ENCODE results near the gene ORC4.

The ORC4 gene

DNA sequence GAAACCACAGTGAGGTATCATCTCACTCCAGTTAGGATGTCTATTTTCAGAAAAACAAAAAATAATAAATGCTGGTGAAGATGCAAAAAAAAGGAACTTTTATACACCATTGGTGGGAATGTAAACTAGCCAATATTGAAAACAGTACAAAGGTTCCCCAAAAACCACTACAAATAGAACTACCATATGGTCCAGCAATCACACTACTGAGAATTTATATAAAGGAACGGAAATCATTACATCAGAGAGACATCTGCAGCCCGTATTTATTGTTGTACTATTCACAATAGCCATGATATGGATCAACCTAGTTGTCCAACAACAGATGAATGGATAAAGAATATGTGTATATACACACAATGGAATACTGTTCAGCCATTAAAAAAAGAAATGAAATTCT lies 52.0 kb downstream of the ORC4 start:
- no peak overlapping the region for H3K4me3 ChIP-seq (ENCODE audit: low read depth, low read length, poor library complexity, severe bottlenecking)

DNA sequence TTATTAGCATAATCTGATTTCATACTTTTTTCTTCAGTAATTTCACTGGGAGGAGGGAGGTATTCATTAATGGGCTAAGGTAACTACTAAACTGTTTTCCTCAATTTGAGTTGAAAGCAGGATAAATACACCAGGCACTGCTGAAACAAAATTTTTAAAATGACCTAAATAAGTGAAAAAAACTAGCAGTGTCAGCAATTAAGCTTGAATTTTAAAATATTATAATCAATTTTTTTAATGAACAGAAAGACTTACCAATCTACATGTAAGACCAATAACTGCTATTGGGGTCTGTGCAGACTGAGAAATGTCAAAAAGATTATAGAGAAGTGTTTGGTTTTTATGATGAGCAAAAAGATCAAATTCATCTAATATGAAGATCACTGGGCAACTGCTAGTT lies 68.4 kb downstream of the ORC4 start:
- TF ChIP-seq, protein P1, sequence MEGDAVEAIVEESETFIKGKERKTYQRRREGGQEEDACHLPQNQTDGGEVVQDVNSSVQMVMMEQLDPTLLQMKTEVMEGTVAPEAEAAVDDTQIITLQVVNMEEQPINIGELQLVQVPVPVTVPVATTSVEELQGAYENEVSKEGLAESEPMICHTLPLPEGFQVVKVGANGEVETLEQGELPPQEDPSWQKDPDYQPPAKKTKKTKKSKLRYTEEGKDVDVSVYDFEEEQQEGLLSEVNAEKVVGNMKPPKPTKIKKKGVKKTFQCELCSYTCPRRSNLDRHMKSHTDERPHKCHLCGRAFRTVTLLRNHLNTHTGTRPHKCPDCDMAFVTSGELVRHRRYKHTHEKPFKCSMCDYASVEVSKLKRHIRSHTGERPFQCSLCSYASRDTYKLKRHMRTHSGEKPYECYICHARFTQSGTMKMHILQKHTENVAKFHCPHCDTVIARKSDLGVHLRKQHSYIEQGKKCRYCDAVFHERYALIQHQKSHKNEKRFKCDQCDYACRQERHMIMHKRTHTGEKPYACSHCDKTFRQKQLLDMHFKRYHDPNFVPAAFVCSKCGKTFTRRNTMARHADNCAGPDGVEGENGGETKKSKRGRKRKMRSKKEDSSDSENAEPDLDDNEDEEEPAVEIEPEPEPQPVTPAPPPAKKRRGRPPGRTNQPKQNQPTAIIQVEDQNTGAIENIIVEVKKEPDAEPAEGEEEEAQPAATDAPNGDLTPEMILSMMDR (IDR thresholded peaks at IDR 0.05; ENCODE audit: low read length) = no peak
- TF ChIP-seq EZH2 (IDR thresholded peaks at IDR 0.05; ENCODE audit: borderline replicate concordance, low read length) = no peak
- Histone ChIP-seq H3K4me2 (ENCODE audit: low read length) (no peak overlapping the region), H2AFZ (ENCODE audit: low read length) (no peak overlapping the region), H3K4me3 (ENCODE audit: low read depth, low read length, poor library complexity, severe bottlenecking) (no peak overlapping the region), H3K27ac (ENCODE audit: low read depth, low read length, poor library complexity, severe bottlenecking) (no peak overlapping the region), H4K20me1 (ENCODE audit: insufficient read depth, low read length) (no peaks in the 10 kb centered on the region), H3K79me2 (ENCODE audit: insufficient read depth, low read length) (peaks cover 3% of the 10 kb centered on the region; the same call in 1 of the 2 replicates), H3F3A (ENCODE audit: insufficient read depth, low read length) (no peaks in the 10 kb centered on the region), H3K27me3 (ENCODE audit: insufficient read depth, low read length) (no peaks in the 10 kb centered on the region), H3K9me3 (ENCODE audit: low read length) (no peaks in the 10 kb centered on the region), H3K9me2 (ENCODE audit: low read depth, low read length) (no peaks in the 10 kb centered on the region; the same call in 1 of the 2 replicates), H3K4me1 (ENCODE audit: insufficient read depth, low read length, severe bottlenecking) (no peaks in the 10 kb centered on the region), H3K9ac (ENCODE audit: low read length) (no peak overlapping the region), H3K36me3 (ENCODE audit: insufficient read depth, low read length) (peaks cover 26% of the 10 kb centered on the region)

More for the DNA sequence above, 52.0 kb downstream of the ORC4 start:
- Histone ChIP-seq H3K9me2 (ENCODE audit: low read depth, low read length) (no peaks in the 10 kb centered on the region), H3F3A (ENCODE audit: insufficient read depth, low read length) (no peaks in the 10 kb centered on the region), H3K27me3 (ENCODE audit: insufficient read depth, low read length) (no peaks in the 10 kb centered on the region), H3K4me1 (ENCODE audit: insufficient read depth, low read length, severe bottlenecking) (no peaks in the 10 kb centered on the region), H2AFZ (ENCODE audit: low read length) (no peak overlapping the region), H3K4me2 (ENCODE audit: low read length) (no peak overlapping the region), H3K27ac (ENCODE audit: low read depth, low read length, poor library complexity, severe bottlenecking) (no peak overlapping the region), H4K20me1 (ENCODE audit: insufficient read depth, low read length) (no peaks in the 10 kb centered on the region), H3K36me3 (ENCODE audit: insufficient read depth, low read length) (peaks cover 54% of the 10 kb centered on the region), H3K79me2 (ENCODE audit: insufficient read depth, low read length) (no peaks in the 10 kb centered on the region), H3K9me3 (ENCODE audit: low read length) (0 out of 2 replicates have a peak, but pooled peaks cover 11% of the 10 kb centered on the region), H3K9ac (ENCODE audit: low read length) (no peak overlapping the region)
- TF ChIP-seq, protein P1 (IDR thresholded peaks at IDR 0.05; ENCODE audit: low read length) = no peak
- TF ChIP-seq EZH2 (IDR thresholded peaks at IDR 0.05; ENCODE audit: borderline replicate concordance, low read length) = no peak

DNA sequence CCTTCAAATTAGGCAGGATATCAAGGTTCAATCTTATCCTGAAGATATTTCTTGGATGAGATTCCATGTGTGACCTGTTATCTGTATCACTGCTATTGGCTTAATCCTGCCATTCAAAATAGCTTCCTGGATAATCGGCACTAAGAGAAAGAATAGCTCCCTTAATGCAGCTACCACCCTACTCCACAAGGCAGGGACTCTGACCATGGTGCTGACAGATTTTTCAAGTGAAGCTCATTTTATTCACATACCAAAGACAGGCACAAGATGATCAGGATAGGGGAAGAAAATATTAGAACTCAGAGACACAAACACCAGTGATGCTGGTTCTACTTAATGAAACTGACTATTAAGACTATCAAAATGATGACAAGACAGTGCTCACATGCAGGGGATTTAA lies 74.9 kb downstream of the ORC4 start:
- Histone ChIP-seq H2AFZ (ENCODE audit: low read length) (no peak overlapping the region), H3K4me1 (ENCODE audit: insufficient read depth, low read length, severe bottlenecking) (no peaks in the 10 kb centered on the region), H3K36me3 (ENCODE audit: insufficient read depth, low read length) (no peaks in the 10 kb centered on the region; the same call in 1 of the 2 replicates), H3K79me2 (ENCODE audit: insufficient read depth, low read length) (no peaks in the 10 kb centered on the region), H3K9ac (ENCODE audit: low read length) (no peak overlapping the region), H3K4me2 (ENCODE audit: low read length) (no peak overlapping the region), H3K9me3 (ENCODE audit: low read length) (no peaks in the 10 kb centered on the region), H3K27me3 (ENCODE audit: insufficient read depth, low read length) (no peaks in the 10 kb centered on the region), H3K27ac (ENCODE audit: low read depth, low read length, poor library complexity, severe bottlenecking) (no peak overlapping the region), H3K4me3 (ENCODE audit: low read depth, low read length, poor library complexity, severe bottlenecking) (no peak overlapping the region), H4K20me1 (ENCODE audit: insufficient read depth, low read length) (no peaks in the 10 kb centered on the region), H3K9me2 (ENCODE audit: low read depth, low read length) (no peaks in the 10 kb centered on the region), H3F3A (ENCODE audit: insufficient read depth, low read length) (no peaks in the 10 kb centered on the region)
- TF ChIP-seq, protein P1 (IDR thresholded peaks at IDR 0.05; ENCODE audit: low read length) = no peak
- TF ChIP-seq EZH2 (IDR thresholded peaks at IDR 0.05; ENCODE audit: borderline replicate concordance, low read length) = no peak

Data from OCI-LY1 (cell line).